IPS-NIHi7 (cell line): ENCODE data around the gene DUSP6.
"Not testable (repeated sequence)": the region's sequence is repeated elsewhere in the genome, so short reads cannot be mapped to it uniquely, and the experiment has no call there.

Source experiments
- DNase-seq: peaks from one replicate; pipeline ENCODE4 v3.0.0; 2012; ENCODE audit warnings: mixed read lengths; ENCODE audit errors: extremely low spot score

DUSP6 gene

DNA sequence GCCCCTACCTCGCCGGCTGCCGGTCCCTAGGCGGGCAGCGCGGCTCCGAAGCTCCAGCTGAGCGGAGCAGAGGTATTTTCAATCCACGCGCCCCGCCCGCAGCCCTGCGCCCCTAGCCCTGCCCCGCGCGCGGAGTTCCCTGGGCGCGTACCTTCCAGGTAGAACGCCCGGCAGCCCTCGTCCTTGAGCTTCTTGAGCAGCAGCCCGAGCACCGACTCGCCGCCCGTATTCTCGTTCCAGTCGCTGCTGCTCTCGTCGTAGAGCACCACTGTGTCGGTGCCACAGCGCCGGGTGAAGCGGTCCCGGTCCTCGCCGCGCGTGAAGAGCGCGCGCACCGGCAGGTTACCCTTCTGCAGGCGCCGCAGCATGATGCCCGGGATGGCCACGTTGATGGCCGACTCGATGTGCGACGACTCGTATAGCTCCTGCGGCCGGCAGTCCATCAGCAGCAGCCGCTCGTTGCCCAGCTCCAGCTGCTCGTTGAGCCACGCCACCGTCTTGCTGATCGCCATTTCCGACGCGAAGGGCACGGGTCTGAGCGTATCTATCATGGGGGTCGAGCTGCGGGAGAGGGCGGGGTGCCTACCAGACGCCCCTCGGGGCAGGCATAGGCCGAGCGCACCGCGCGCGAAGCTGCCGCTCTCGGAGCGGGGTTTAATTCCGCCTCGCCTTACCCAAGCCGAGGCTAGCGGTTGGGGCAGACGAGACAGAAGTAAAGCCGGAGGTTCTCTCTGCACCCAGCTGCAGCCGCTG is 636 bp downstream of the DUSP6 start:
- DNase-seq: no peak

DNA sequence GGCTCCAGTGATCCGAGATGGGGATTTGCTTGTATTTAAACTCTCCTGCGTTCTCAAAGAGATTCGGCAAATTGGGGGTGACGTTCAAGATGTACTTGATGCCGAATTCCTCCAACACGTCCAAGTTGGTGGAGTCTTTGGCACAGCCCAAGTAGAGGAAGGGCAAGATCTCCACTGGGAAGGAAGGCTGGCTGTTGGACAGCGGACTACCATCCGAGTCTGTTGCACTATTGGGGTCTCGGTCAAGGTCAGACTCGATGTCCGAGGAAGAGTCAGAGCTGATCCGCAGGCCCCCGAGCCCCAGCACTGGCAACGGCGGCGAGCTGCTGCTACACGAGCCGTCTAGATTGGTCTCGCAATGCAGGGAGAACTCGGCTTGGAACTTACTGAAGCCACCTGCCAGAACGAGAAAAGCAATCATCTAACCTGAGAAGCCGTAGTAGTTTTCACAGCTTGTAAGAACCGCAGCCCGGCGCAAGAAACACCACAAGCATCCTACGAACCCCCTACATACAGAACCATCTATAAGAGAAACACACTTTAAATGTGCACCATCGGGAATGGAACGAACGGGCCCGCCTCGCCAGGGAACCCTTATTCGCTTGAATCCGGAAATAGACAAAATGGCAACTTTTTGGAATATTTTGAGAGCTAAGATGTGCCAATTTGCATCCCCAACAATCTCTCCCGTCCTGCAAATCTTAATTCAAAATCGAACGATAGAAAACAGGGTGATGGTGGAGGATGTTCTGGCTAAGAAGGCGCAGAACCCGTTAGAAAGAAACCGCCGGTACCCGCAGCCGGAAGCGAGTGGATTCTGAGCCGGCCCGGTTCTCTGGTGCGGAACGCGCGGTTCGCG is 1.4 kb downstream of the DUSP6 start:
- no peak for DNase-seq

DNA sequence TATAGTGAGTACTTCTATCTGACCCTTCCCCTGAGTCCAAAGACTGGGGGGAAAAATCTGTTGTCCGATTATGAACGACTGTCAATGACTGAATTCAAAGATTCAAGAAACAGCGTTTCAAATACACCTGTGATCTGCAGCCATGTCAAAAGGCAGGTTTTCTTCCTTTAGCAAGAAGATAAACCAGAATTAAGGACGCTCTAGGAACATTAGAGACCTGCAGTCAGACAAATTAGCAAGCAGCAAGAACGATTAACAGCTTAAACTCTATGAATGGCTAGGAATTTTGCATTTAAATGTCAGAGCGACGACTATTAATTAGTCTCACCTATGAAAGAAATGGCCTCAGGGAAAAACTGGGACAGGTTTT is 2.1 kb downstream of the DUSP6 start:
- DNase-seq: no peak

DNA sequence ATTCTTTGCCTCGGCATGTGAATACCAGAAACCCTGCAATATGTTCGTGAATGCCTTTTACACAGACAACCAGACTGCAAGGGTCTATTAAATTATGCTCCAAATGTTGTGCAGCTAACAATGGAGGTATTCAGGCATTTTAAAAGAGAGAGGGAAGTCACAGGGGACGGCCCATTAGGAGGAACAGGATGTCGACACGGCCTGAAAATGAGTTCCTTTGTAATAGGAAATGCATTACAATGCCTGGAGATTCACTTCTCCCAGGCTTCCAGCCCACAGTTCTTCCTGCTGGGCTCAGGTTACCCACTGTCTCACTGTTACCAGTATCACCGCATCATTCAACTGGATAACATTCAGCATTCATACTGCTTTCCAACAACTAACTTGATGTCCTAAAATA is 2.5 kb downstream of the DUSP6 start:
- DNase-seq: peak; percentile 64

GRCh38 chr12:89348894-89349699 is 3.2 kb downstream of the DUSP6 start:
- DNase-seq: no peak

DNA sequence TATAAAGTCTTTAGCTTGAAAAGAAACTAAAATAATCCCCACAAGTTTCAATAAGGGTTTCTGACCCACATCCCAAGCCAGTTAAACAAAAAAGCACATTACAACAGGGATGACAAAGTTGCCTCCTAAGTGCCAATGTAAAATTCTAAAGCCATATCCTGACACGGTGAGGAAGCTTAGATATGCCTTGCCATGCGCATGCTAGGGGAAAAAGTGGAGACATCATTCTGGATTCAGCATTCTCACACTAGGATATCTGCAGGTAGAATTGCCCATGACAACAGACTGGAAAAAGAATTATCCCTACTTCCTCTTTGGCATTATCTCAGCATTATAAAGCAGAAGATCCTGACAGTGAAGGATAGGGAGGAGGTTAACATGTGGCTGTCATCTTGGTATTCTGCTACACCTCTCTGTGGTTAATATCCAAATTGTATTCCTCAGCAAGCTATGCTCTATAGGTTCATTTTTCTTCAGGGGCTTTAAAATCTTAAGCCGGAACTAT is 4.9 kb downstream of the DUSP6 start:
- DNase-seq: no peak

- DNase-seq: no peak
These were observed 5.5 kb downstream of the DUSP6 start for GRCh38 chr12:89346741-89347324.

- peak; percentile 63 for DNase-seq
These were observed 6.2 kb downstream of the DUSP6 start for GRCh38 chr12:89345830-89346740.

GRCh38 chr12:89345376-89345775 is 6.9 kb downstream of the DUSP6 start:
- DNase-seq: no peak

- no peak for DNase-seq
These were observed 7.5 kb downstream of the DUSP6 start for GRCh38 chr12:89344862-89345202.

DNA sequence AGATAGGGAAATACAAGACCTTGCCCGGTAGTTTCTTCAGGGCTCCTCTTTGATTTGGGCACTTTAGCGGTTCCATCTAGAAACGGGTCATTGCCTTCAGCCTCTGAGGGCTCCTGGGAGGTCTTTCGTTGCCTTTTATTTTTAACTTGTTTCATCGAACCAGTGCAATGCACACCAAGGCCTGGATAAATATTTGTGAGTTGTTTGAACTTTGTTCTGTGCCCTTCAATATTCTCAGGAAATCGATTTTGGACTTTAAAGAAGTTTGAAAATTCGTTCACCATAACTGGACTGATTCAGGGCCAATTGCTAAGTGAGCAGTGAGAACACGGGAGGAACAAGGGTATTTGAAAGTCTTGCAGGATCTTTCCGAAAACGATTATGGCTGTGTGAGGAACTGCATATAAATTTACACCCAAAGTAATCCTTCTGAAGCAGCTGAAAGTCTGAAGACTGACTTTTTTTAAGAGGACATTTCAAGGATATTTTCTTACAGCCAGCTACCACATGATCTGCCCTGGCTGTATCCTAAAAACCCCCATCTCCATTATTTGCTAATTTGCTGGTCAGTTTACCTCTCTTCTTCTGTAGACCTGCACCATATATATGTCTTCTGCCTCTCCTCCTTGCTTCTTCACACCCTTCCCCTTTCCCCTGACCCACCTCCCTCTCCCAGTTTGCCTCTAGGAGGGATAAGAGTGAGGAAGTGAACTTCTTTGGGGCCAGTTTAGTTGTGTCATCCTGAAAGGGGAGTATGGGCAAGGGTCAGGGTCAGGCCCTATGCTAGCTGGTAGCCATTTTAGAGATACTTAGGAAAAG is 8.0 kb downstream of the DUSP6 start:
- DNase-seq: no peak

DNA sequence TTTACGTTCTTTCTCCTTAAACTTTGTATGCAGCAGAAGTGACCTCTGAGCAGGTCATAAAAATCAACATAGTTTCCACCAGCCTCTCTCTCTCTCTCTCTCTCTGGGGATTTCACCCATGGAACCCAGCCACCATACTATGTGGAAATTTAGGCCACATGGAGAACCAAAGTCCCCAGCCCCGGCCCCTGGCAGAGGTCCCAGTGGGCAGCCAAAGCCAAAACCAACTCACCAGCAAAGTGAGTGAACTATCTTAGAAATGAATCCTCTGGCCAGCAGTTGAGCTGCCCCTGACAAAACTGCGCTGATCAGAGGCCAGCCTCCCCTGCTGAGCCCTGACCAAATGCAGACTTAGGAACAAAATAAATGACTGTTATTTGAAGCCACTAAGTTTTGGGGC is 9.2 kb downstream of the DUSP6 start:
- DNase-seq: no peak

DNA sequence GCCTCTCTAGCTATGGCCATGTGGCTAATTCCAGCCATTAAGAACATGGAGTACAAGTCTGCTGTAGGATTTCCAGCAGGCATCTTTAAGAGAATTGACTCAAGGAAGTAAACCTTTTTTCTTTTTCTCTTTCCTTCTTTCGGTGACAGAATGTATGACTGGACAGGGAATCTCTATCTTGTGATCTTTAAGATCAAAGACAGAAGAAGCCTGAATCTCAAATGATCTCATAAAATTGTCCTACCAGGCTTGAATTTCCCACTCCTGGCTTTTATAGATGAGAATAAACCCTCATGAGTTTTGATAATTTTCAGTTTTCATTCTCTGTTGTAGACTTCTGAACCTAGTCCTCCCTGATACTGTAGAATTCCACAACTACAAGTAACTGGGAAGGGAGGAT is 11.4 kb downstream of the DUSP6 start:
- DNase-seq: no peak

- DNase-seq: no peak
These were observed 12.8 kb downstream of the DUSP6 start for GRCh38 chr12:89339526-89339925.

- not testable (repeated sequence) for DNase-seq
These were observed 15.2 kb downstream of the DUSP6 start for GRCh38 chr12:89337136-89337535.

GRCh38 chr12:89335452-89336244 is 16.7 kb downstream of the DUSP6 start:
- no peak for DNase-seq

- no peak for DNase-seq
These were observed 17.6 kb downstream of the DUSP6 start for GRCh38 chr12:89334548-89335169.

DNA sequence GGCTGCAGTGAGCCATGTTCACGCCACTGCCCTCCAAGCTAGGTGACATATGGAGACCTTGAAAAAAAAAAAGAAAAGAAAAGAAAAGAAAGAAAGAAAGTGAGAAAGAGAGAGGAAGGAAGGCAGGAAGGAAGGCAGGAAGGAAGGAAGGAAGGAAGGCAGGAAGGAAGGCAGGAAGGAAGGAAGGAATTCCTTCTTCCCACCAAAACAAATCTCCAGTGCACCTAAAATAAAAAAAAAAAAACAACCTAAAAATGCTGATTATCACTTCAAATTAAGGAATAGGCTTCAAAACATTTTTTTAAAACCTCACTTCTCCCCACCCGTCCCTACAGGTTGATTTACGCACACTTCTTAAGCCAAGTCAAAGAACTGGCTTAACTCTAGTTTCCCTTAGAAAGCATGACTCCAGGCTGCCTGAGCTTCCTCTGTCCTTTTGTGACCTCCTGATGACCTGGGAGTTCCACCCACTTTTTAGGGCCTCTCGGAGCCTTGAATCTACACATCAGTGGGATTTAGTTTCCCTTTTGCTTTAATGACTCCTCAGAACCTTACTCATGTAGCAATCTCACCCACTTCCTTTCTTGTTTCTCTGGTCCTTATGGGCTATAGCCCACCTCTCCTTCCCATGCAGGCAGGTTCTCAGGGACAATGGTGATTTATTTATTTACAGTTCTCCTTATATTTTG is 18.6 kb downstream of the DUSP6 start:
- DNase-seq: no peak
